GM21423 (cell line): ENCODE measurements around the gene LMAN2L.

Experiments used
- ATAC-seq: cut with Tn5 transposase; IDR thresholded peaks from one replicate; pipeline ENCODE4 v1.9.1; 2021; ENCODE audit warnings: mild to moderate bottlenecking, moderate library complexity; ENCODE audit not compliant: unreplicated experiment

The LMAN2L gene

DNA sequence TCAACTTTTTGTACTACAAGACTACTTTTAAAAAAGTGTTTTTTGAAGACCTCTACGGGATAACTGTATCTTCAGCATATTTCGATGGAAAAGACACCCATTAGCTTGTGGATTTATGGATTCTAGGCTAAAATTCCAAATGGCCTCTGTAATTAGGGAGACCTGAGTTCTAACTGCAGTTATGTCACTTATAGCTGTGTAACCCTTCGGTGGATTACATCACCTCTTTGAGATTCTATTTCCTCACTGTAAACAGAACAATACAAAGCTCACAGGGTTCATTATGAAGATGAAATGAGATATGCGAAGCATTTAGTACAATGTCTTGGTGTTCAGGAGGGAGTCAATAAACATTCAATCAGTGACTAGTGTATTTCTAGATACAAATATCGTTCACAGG, 24.2 kb downstream of the LMAN2L start:
- ATAC-seq = no peak

DNA sequence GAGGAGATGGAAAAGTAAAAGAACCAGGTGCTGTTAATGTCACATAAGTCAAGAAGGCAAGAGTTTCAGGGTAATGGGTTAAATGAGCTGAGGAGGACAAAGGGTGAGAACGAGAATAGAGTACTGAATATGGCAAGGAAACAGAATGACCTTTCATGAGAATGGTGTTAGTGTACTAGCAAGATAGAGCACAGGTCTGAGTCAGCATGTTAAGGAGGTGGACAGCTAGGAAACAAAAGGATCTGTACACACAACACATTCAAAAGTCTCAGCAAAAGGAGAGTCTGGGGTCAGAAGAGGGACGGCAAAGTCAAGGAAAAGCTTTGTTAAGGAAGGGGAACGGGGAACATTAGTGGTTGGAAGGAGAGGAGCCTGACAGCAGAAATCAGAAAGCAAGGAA, 28.9 kb downstream of the LMAN2L start:
- ATAC-seq = no peak

DNA sequence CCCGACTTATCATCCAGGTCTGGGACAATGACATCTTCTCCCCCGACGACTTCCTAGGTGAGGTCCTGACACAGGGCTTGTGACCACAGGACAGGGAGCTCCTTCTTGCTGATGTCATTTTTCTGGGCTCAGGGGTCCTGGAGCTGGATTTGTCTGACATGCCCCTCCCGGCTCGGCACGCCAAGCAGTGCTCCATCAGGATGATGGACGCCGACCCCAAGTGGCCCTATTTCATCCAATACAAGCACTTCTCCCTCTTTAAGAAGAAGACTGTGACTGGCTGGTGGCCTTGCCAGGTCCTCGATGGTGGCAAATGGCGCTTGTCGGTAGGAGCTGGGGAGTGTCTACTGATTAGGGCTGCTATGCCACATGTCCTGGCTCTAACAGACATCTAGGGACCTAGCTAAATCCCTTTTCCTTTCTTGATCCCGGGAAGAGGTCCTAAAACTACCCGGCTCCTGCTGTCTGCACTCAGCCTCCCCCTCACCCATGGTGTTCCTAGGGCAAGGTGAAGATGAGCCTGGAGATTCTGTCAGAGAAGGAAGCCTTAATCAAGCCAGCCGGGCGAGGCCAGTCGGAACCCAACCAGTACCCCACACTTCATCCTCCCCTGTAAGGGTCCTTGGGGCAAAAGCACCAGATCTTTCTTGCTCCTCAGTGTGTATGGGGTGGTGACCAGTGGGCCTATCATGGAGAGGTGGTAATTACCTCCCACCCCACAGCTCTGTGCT, 36.7 kb downstream of the LMAN2L start:
- no peak for ATAC-seq

DNA sequence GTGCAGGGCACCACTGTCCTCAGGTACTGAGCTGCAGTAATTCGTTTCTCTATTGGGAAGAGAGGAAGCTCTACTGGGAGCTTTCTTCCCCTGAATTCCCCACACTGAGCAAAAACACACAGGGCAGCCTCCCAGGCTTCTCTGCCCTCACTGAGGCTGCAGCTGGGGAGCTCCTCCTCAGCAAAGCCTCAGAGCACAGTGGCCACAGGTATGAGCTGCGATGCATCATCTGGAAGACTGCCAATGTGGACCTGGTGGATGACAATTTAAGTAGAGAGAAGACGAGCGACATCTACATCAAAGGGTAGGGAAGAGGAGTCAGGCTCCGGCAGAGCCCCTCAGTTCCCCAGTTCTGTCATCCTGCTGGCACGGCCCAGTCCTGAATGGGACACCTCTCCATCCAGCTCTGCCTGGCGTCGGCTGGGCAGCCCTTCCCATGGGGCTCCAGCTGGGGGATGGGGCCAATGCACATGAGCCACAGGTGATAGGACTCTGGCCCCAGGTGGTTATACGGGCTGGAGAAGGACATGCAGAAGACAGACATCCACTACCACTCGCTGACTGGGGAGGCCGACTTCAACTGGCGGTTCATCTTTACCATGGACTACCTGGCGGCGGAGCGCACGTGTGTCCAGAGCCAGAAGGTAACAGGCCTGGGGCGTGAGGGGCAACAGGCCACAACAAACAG, 37.6 kb downstream of the LMAN2L start:
- ATAC-seq = no peak

DNA sequence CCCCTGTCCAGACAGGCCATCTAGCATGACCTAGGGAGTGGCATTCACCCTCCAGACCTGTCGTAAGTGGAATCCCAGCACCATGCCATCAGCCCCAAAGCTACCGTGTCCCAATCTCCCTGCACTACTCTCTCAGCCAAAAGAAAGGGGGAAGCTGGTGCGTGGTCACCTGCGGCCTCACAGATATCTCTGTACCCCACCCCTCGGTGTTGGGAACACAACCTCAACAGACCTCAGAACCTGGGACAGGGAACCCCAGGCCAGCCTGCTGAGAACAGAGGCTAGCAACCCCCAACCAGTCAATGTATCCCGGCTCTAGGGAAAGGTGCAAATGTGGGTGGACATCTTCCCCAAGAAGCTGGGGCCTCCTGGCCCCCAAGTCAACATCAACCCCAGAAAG, 38.2 kb downstream of the LMAN2L start:
- ATAC-seq = no peak

DNA sequence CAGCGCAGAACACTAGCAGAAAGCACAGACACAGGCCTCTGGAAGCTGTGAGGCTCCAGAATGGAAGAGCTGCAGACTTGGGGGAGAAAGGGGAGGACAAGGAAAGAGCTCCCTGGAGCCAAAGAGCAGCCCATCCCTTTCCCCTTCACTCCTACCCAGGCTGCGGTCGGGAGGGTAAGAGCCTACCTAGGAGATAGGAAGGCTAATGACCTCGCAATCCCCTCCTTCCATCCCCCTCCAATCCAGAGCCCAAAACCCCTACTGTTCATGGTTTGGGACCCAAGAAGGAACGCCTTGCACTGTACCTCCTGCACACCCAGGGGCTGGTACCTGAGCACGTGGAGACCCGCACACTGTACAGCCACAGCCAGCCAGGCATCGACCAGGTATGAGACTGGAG, 39.8 kb downstream of the LMAN2L start:
- no peak for ATAC-seq

DNA sequence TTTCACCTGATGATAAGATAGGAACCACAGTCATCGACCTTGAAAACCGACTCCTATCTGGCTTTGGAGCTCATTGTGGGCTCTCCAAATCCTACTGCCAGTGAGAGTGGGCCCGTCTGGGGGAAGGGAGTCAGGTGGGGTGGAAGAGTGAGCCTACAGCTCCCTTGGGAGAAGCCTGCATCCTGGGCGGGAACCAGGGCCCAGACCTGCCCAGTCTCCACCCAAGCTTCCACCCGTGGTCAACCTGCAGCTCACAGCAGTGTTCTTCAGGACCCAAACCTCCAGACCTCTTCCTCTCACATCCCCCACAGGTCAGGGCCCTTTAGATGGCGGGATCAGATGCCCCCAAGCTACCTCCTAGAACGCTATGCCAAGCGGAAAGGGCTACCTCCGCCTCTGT, 40.2 kb downstream of the LMAN2L start:
- ATAC-seq = no peak

DNA sequence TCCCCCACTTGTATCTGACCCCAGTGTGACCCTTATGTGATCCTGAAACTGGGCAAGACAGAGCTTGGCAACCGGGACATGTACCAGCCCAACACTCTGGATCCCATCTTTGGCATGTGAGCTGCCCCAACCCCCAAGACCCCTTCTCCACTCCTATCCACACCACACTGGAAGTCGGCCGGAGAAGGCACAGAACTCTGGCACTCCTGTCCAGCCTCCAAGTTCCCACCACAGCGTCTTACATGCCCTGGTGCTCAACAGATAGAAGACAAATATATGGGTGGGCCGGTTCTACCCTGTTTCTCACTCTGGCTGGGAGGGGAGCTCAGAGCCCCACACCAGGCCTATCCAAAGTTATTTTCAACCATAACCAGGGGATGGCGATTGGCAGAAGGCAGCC, 40.8 kb downstream of the LMAN2L start:
- ATAC-seq = no peak

DNA sequence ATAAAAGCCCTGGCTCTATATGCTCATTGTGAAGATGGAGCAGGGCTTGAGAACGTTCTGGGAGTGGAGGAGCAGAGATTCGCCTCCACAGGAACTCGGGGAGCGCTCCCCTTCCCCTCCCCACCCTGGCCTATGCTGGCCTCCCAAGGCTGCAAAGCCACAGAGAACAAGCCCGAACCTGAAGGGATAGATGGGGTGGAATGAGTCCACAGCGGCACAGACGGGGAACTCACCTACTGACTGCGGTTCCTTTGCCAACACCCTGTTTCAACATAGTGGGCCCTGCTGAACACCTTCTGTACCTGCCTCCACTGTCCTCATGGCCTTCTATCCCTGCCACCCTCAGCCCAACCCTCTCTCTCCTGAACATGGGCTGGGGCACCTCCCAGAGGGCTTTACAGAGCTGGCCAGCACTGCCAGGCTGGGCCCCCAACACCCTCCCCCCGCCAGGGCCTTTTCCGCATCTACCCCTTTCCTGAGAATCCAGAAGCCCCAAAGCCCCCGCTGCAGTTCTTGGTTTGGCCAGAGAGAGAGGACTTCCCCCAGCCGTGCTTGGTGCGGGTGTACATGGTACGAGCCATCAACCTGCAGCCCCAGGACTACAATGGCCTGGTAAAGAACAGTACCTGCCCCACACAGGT, 41.5 kb downstream of the LMAN2L start:
- ATAC-seq = no peak

DNA sequence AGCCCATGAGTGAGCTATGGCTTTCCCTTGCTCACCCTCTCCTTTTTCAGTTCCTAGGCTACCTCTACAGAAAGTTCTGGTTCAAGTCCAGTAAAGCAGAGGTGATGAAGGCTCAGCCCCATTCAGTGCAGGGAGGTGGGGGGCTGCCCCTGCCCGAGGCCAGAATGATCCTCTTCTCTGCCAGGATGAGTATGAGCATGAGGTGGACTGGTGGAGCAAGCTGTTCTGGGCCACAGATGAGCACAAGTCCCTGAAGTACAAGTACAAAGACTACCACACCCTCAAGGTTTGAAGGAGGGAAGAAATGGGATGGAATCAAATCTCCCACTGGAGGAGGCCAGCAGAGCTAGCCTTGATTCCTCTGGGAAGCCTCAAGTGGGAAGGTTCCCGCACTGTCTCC, 42.4 kb downstream of the LMAN2L start:
- no peak for ATAC-seq

DNA sequence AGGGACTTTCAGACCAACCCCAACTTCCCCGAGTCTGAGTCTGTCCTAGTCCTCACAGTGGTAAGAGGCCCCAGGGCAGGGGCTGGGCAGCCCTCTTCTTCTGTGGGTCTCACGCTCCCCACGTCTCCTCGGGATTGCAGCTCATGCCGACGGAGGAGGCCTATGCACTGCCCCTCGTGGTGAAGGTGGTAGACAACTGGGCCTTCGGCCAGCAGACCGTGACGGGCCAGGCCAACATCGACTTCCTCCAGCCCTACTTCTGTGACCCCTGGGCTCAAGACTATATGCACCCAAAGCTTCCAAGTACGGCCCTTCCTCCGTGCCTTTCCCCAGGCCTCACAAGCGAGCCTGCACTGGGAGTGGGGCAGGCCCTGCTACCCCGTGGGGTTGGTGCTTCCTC, 44.3 kb downstream of the LMAN2L start:
- no peak for ATAC-seq

DNA sequence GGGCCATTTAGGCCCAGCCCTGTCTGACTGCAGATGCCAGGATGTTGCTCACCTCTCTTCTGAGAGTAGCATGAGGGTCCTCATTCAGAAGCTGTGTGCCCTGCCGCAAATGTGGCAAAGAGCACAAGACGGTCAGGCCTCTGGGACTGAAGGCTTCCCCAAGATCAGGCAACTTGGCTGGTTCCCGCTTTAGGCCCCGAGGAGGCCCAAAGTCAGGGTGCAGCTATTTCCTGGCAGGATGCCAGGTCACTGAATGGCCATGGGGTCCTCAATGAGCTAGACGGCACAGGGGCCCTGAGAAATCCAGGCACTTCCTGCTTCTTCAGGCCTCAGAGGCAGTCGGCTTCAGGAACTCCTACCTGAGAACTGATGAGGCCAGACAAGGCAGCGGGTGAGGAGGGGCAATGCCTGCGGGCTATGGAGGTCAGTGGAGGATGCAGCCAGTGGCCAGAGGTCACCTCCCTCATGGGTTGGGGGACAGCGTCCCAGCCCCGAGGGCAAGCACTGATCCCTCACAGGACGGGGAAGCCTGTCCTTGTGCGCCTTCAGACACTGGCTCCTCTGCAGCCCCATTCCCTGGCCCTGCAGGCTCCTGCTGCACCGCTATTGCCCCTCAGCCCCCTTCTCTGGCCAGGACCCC, 44.9 kb downstream of the LMAN2L start:
- ATAC-seq = no peak

DNA sequence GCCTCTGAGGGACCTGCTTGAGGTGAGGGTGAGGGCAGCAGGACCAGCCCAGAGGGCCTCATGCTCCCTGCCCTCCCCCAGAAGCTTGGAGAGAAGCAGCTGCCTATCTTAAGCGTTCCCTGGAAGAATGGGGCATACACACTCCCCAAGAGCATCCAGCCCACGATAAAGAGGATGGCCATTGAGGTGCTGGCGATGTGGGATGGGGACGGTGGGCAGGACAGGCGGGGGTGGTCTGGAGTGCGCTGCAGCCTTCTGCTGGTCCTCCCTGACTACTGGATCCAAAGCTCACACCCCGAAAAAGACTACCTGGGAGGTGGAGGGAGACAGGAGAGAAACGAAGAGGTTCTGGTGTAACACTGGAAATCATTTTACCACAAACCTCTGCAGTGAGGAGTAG, 45.6 kb downstream of the LMAN2L start:
- ATAC-seq = no peak

DNA sequence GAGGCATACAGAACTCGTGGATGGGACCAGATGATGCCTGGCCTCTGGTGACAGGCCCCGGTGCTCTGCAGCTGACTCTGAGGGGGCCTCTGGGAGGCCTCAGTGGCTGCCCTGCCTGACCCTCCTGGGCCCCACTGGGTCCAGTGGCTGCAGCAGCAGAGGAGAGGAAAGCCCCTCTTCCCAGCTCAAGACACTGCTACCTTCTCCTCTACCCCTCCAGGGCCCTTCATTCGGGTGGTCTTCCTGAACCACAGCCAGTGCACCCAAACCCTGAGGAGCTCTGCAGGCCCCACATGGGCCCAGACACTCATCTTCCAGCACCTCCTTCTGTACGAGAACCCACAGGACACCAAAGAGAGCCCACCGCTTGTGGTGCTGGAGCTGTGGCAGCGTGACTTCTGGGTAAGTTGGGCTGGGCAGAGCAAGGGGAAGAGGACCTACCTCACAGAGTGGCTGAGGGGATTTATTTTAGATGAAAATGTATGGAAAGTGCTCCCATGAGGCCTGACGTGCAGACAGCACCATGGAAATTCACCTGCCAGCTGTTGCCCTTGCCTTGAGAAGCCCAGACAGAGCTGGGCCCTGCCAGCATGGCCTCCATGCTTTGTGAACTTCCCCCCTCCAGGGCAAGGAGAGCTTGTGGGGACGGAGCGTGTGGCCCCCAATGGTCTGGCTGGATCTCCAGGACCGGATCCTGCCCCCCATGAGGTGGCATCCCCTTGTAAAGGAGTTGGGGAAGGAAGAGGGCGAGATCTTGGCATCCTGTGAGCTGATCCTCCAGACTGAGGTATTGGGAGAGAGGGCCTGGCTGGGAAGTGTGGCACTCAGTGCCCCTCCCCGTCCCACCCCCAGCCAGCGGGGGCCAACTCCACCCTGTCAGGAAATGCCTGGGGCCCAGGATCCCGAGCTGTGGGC, 46.3 kb downstream of the LMAN2L start:
- no peak for ATAC-seq

DNA sequence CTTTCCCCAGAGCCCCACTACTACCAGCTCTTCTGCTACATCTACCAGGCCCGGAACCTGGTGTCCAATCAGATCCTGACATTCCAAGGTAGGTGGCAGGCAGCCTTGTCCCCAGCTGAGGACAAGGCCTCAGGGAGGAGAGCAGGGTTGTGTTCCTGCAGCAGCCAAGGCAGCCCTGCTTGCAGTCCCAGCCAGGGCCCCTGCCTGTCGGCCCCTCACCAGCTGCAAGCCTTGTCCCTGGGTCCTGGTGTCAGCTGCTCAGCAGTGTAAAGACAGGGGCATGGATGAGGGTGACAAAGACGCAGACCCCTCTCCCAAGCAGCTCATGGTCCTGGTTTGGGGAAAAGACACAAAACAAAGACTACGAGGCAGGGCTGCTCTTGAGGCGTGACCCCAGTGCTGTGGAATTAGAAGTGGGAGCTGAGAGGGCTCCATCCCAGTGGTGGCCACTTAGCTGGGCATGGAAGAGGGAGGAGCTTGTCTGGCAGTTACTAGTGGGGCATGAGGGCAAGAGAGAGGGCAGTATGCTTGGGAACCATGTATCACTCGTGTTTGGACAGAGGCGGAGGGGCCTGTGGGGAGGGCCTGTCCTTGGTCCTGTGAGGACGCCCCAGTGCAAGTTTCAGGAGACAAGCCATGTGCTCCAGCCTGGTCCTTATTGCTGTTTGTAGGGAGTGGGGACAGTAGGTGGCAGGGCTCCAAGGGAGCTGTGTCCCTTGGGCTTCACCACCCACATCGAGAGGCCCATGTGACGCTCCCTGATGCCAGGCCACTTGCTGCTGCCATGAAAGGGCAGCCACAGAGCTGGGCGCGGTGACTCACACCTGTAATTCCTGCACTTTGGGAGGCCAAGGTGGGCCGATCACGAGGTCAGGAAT, 47.5 kb downstream of the LMAN2L start:
- no peak for ATAC-seq

DNA sequence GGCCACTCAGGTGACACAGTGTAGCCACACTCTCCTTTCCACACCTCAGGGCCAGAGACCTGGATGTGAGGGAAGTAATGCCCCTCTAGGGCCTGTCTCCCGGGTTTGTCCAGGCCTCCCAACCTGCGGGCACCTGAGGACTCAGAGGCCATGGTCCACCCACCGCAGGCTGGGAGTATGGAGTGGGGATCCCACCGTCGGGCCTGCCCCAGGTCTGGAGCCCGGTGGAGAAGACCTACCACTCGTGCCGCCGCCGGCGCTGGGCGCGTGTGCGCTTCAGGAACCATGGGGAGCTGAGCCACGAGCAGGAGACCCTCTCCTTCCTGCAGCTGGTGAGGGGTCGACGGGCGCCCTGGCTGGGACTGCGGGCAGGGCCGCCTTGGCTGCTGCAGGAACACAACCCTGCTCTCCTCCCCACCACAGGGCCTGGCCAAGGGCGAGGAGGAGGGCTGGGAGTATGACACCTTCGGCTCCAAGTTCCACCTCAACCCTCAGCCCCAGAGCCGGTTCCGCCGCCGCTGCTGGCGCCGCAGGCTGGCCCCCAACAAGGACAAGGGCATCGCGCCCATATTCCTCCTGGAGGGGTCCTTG, 48.7 kb downstream of the LMAN2L start:
- no peak for ATAC-seq

DNA sequence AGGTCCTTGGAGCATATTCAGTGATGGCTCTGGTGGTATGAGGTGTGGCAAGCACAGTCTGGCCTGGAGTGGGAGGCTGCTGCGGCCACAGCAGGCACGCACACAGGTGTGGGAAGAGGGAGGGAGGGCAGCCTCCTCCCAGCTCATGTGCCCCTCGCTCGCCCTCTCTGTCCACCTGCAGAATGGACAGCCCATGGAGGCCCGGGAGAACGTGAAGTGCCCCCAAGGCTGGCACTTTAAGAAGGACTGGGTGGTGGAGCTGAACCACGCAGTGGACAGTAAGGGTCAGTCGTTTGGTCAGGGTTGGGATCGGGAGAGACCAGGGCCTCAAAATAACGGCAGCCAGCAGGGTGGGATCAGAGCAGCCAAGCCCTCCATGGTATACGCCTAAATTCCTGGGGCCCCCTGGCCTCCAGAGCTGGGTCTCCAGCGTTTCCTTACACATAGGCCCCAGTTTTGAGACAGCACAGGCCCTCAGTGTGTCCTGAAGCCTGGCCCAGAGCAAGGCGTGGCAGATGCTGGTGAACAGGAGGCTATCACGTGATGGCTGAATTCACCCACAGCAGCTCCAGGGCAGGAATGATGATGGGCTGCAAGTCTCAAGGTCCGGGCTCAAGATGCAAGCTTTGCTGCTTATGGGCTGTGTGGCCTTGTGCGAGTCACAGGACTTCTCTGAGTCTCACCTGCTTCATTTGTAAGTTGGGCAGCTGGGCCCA, 49.4 kb downstream of the LMAN2L start:
- ATAC-seq = no peak

DNA sequence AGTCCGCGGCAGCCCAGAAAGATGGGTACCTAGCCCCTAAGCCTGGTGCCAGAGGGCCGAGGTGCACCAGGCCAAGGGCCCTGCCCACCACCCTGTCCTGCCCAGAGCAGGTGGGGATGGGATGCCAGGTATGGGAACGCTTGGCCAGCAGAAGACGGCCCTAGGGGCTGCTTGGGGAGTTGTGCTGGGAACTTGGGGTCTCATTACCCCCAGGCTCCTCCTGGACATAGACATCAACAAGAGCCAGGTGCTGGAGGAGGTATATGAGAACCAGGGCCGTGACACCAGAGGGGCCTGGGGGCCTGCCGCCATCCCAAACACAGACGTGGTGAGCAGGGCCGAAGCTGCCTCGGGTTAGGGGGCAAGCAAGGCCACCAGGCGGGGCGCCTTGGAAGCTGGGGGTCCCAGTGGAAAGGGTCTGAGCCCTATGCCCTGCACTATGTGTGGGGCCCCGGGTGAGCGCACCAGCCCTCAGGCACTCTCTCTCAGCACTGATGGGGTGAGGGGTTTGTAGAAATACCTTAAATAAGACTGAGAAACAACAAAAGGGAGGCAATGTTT, 50.4 kb downstream of the LMAN2L start:
- no peak for ATAC-seq
